Thoracic aorta (tissue), 2 donors: ENCODE results near the gene NPFFR2. TPM values are rescaled to one million over a fixed set of nuclear protein-coding genes. Genes with fewer than 3 reads are reported as not detected.
"Not testable (repeated sequence)": the region's sequence is repeated elsewhere in the genome, so short reads cannot be mapped to it uniquely, and the experiment has no call there.

Experiments
- ATAC-seq: fragments of 150-250 bp; one replicate; pipeline ENCODE4 v1.8.0; 2017; ENCODE audit warnings: low read depth; ENCODE audit not compliant: insufficient number of reproducible peaks, low FRiP score
- DNase-seq: peaks from one replicate; pipeline ENCODE4 v3.0.0-alpha.2; 2020; ENCODE audit warnings: low spot score
- H3K27ac ChIP-seq, 2 donors: fragments of 200-600 bp; sonication (generic); 1 replicate in 1 of 2; 2 replicates in 1 of 2; pipeline ENCODE4 v1.5.1; 2016; ENCODE audit warnings: mild to moderate bottlenecking in 2 of 2, moderate library complexity in 2 of 2
- H3K27me3 ChIP-seq: fragments of 200-600 bp; sonication (generic); replicated peaks from 2 replicates; pipeline ENCODE4 v1.6.0; 2016; ENCODE audit warnings: mild to moderate bottlenecking; ENCODE audit not compliant: insufficient read depth
- H3K36me3 ChIP-seq: fragments of 200-600 bp; sonication (generic); one replicate; pipeline ENCODE4 v1.5.1; 2016
- H3K4me1 ChIP-seq, 2 donors: fragments of 200-600 bp; sonication (generic); 1 replicate in 1 of 2; 2 replicates in 1 of 2; pipeline versions ENCODE4 v1.5.1 to v1.6.0; 2016; ENCODE audit warnings: low read depth in 2 of 2, mild to moderate bottlenecking in 1 of 2; ENCODE audit not compliant: control insufficient read depth in 1 of 2
- H3K4me3 ChIP-seq: fragments of 200-600 bp; sonication (generic); 2 replicates; pipeline ENCODE4 v1.5.1; 2016; ENCODE audit warnings: mild to moderate bottlenecking
- H3K9me3 ChIP-seq: fragments of 200-600 bp; sonication (generic); 2 replicates; pipeline ENCODE4 v1.5.1; 2016
- total RNA-seq, 2 donors: library from RNA; depleted of rRNA; stranded (reverse); fragments of >200 nt; gene quantifications; one replicate each; pipeline versions ENCODE4 v1.1.0 to v1.2.3, GENCODE V29; 2016
- TF ChIP-seq, protein P1 (sequence below): fragments of 200-600 bp; sonication (generic); IDR thresholded peaks from one replicate; pipeline ENCODE4 v1.5.1; 2019; ENCODE audit warnings: antibody characterized with exemption

Gene NPFFR2
- total RNA-seq, 2 donors from 2014 or later: 1.3 TPM; not detected in 1

GRCh38 chr4:72119946-72120345 lies 88.1 kb downstream of the NPFFR2 start:
- no peaks in the 10 kb centered on the region for H3K9me3 ChIP-seq
- ATAC-seq: no peak

DNA sequence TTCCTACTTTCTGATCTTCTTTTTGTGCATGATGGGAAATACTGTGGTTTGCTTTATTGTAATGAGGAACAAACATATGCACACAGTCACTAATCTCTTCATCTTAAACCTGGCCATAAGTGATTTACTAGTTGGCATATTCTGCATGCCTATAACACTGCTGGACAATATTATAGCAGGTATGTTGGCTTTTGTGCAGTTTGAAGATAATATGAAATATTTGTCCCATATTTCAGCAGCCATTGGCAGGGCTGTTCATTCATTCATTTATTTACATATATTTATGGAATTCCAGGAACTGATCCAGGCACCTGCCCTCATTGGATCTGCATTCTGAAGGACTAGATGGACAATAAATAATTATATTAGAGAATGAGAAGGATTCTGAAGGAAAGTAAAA lies 96.9 kb downstream of the NPFFR2 start:
- TF ChIP-seq, protein P1, sequence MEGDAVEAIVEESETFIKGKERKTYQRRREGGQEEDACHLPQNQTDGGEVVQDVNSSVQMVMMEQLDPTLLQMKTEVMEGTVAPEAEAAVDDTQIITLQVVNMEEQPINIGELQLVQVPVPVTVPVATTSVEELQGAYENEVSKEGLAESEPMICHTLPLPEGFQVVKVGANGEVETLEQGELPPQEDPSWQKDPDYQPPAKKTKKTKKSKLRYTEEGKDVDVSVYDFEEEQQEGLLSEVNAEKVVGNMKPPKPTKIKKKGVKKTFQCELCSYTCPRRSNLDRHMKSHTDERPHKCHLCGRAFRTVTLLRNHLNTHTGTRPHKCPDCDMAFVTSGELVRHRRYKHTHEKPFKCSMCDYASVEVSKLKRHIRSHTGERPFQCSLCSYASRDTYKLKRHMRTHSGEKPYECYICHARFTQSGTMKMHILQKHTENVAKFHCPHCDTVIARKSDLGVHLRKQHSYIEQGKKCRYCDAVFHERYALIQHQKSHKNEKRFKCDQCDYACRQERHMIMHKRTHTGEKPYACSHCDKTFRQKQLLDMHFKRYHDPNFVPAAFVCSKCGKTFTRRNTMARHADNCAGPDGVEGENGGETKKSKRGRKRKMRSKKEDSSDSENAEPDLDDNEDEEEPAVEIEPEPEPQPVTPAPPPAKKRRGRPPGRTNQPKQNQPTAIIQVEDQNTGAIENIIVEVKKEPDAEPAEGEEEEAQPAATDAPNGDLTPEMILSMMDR: no peak
- no peak for DNase-seq
- H3K9me3 ChIP-seq: no peaks in the 10 kb centered on the region
- no peaks in the 10 kb centered on the region for H3K4me1 ChIP-seq
- no peak overlapping the region for H3K27ac ChIP-seq
- H3K36me3 ChIP-seq: no peaks in the 10 kb centered on the region
- no peak for ATAC-seq
- no peak overlapping the region for H3K4me3 ChIP-seq
- no peaks in the 10 kb centered on the region for H3K27me3 ChIP-seq

More at GRCh38 chr4:72119946-72120345, 88.1 kb downstream of the NPFFR2 start:
- no peak overlapping the region for H3K4me3 ChIP-seq
- H3K36me3 ChIP-seq: no peaks in the 10 kb centered on the region
- TF ChIP-seq, protein P1: no peak
- H3K4me1 ChIP-seq: no peaks in the 10 kb centered on the region
- DNase-seq: no peak
- H3K27me3 ChIP-seq: no peaks in the 10 kb centered on the region
- no peak overlapping the region for H3K27ac ChIP-seq

- H3K9me3 ChIP-seq: no peaks in the 10 kb centered on the region
- H3K27me3 ChIP-seq: no peaks in the 10 kb centered on the region
- H3K4me3 ChIP-seq: no peak overlapping the region
- no peaks in the 10 kb centered on the region for H3K36me3 ChIP-seq
- H3K27ac ChIP-seq: no peak overlapping the region
- TF ChIP-seq, protein P1: no peak
- ATAC-seq (no peak), DNase-seq (no peak)
- no peaks in the 10 kb centered on the region for H3K4me1 ChIP-seq
Measured at GRCh38 chr4:72136429-72136828, 104.6 kb downstream of the NPFFR2 start.

DNA sequence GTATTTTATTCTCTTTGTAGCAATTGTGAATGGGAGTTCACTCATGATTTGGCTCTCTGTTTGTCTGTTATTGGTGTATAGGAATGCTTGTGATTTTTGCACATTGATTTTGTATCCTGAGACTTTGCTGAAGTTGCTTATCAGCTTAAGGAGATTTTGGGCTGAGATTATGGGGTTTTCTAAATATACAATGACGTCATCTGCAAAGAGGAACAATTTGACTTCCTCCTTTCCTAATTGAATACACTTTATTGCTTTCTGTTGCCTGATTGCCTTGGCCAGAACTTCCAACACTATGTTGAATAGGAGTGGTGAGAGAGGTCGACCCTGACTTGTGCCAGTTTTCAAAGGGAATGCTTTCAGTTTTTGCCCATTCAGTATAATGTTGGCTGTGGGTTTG lies 108.2 kb downstream of the NPFFR2 start:
- DNase-seq, H3K27ac ChIP-seq, H3K27me3 ChIP-seq, H3K9me3 ChIP-seq, H3K4me1 ChIP-seq, ATAC-seq, H3K4me3 ChIP-seq, H3K36me3 ChIP-seq: not testable (repeated sequence)

DNA sequence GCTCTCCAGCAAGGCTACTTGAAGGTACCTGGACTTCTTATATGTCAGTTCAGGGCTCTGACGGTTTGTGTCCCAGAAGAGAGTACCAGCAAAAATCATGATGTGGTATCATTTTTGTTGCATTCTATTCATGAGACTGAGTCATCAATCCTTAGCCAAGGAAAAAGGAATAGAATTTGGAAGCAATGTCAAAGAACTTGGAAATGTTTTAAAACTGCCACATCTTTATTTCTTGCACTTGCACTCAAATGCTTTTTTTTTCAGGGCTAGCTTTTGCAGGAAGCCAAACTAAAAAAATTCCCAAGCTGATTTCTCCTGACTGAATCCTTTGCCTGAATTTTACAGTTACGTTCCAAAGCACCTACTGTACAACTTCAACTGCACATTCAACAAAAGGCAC lies 112.4 kb downstream of the NPFFR2 start:
- Histone ChIP-seq H3K36me3 (no peaks in the 10 kb centered on the region), H3K4me3 (no peak overlapping the region), H3K27ac (no peak overlapping the region), H3K9me3 (no peaks in the 10 kb centered on the region), H3K4me1 (no peaks in the 10 kb centered on the region), H3K27me3 (no peaks in the 10 kb centered on the region)
- TF ChIP-seq, protein P1: no peak
- no peak for DNase-seq
- ATAC-seq: no peak

DNA sequence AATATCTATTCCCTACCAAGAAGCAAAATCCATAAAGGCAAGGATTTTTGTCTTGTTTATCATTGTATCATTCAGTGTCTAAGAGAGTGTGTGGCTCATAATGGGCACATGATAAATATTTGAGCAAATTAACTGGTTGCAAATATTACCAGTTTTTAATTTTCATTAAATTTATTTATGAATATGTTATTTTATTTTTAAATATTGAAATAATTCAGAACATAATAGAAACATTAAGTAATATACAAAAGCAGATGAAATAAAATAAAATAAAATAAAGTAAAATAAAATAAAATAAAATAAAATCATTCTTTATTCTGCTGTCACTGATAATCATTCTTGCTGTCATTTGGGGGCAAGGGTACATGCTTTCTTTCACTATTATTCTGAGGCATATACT lies 120.9 kb downstream of the NPFFR2 start:
- H3K27ac ChIP-seq: no peak overlapping the region
- no peaks in the 10 kb centered on the region for H3K36me3 ChIP-seq

DNA sequence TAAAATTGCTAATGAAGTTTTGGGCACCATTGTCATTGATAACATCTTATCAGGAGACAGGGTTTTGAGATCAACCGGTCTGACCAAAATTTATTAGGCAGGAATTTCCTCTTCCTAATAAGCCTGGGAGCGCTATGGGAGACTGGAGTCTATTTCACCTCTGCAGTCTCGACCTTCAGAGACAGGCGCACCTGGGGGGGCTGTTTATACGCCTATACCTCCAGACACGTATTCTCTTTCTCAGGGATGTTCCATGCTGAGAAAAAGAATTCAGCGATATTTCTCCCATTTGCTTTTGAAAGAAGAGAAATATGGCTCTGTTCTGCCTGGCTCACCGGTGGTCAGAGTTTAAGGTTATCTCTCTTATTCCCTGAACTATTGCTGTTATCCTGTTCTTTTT lies 121.8 kb downstream of the NPFFR2 start:
- not testable (repeated sequence) for H3K4me3 ChIP-seq, H3K36me3 ChIP-seq, H3K27me3 ChIP-seq, H3K4me1 ChIP-seq, DNase-seq, ATAC-seq, H3K27ac ChIP-seq, H3K9me3 ChIP-seq

More for the DNA sequence above, 120.9 kb downstream of the NPFFR2 start:
- Histone ChIP-seq H3K9me3 (no peaks in the 10 kb centered on the region), H3K27me3 (no peaks in the 10 kb centered on the region), H3K4me3 (no peak overlapping the region), H3K4me1 (no peaks in the 10 kb centered on the region)
- no peak for DNase-seq
- ATAC-seq: no peak
- TF ChIP-seq, protein P1: no peak

DNA sequence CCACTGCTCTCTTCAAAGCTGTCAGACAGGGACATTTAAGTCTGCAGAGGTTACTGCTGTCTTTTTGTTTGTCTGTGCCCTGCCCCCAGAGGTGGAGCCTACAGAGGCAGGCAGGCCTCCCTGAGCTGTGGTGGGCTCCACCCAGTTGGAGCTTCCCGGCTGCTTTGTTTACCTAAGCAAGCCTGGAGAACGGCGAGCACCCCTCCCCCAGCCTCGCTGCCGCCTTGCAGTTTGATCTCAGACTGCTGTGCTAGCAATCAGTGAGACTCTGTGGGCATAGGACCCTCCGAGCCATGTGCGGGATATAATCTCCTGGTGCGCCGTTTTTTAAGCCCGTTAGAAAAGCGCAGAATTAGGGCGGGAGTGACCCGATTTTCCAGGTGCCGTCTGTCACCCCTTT lies 137.5 kb downstream of the NPFFR2 start:
- H3K27me3 ChIP-seq, H3K4me3 ChIP-seq, H3K4me1 ChIP-seq, DNase-seq, H3K9me3 ChIP-seq, H3K36me3 ChIP-seq, ATAC-seq, H3K27ac ChIP-seq: not testable (repeated sequence)
